CD14-positive monocyte (primary cell): ENCODE results near the gene NMT1. TPM values are rescaled to one million over a fixed set of nuclear protein-coding genes. Genes with fewer than 3 reads are reported as not detected.

Experiments used
- DNase-seq, 3 donors: peaks; one replicate each; pipeline ENCODE4 v3.0.0-alpha.2; 2011 to 2022
- H2AFZ ChIP-seq: 2 replicates; pipeline ENCODE4 v1.6.0; 2012; ENCODE audit warnings: mild to moderate bottlenecking, low read depth, low read length, inconsistent platforms; ENCODE audit not compliant: insufficient read depth, poor library complexity, severe bottlenecking
- H3K27ac ChIP-seq, 2 donors: 1 replicate in 1 of 2; 2 replicates in 1 of 2; pipeline ENCODE4 v1.5.1; 2012 to 2013; ENCODE audit warnings: low read length in 2 of 2, control low read depth in 1 of 2, inconsistent platforms in 1 of 2, low read depth in 1 of 2, mild to moderate bottlenecking in 1 of 2
- H3K27me3 ChIP-seq, 2 donors: one replicate each; pipeline versions ENCODE4 v1.6.0 to v1.6.1; 2011 to 2013; ENCODE audit warnings: low read length in 2 of 2; ENCODE audit not compliant: control insufficient read depth in 2 of 2, insufficient read depth in 2 of 2
- H3K36me3 ChIP-seq, 2 donors: replicated peaks in 1 of 2; 1 replicate in 1 of 2; 2 replicates in 1 of 2; pipeline versions ENCODE4 v1.5.1 to v1.6.1; 2012 to 2013; ENCODE audit warnings: low read length in 2 of 2, control low read depth in 1 of 2, inconsistent platforms in 1 of 2, mild to moderate bottlenecking in 1 of 2; ENCODE audit not compliant: insufficient read depth in 2 of 2, control insufficient read depth in 1 of 2
- H3K4me1 ChIP-seq, 2 donors: 1 replicate in 1 of 2; 2 replicates in 1 of 2; pipeline versions ENCODE4 v1.5.1 to v1.6.1; 2012 to 2013; ENCODE audit warnings: low read length in 2 of 2, control low read depth in 1 of 2, inconsistent platforms in 1 of 2, mild to moderate bottlenecking in 1 of 2, moderate library complexity in 1 of 2; ENCODE audit not compliant: insufficient read depth in 2 of 2, control insufficient read depth in 1 of 2
- H3K4me2 ChIP-seq: replicated peaks from 2 replicates; pipeline ENCODE3; 2012; ENCODE audit warnings: low read length, moderate library complexity, mild to moderate bottlenecking; ENCODE audit not compliant: poor library complexity, severe bottlenecking; ENCODE audit errors: extremely low read depth
- H3K4me3 ChIP-seq, 3 experiments: fragments of 200-600 bp in 1 of 3; sonication (generic) in 1 of 3; replicated peaks in 1 of 3; 1 replicate in 2 of 3; 2 replicates in 1 of 3; pipeline ENCODE4 v1.5.1; 2011 to 2013; ENCODE audit warnings: low read length in 3 of 3, mild to moderate bottlenecking in 3 of 3, control low read depth in 2 of 3, low read depth in 2 of 3, inconsistent platforms in 1 of 3, moderate library complexity in 1 of 3
- H3K79me2 ChIP-seq: 2 replicates; pipeline ENCODE4 v1.6.0; 2012; ENCODE audit warnings: mild to moderate bottlenecking, control low read depth, inconsistent platforms, low read length, moderate library complexity; ENCODE audit not compliant: insufficient read depth
- H3K9ac ChIP-seq: 2 replicates; pipeline ENCODE4 v1.6.0; 2017; ENCODE audit warnings: low read length, mild to moderate bottlenecking; ENCODE audit not compliant: insufficient read depth, poor library complexity, severe bottlenecking
- H3K9me3 ChIP-seq, 2 donors: replicated peaks in 1 of 2; 1 replicate in 1 of 2; 2 replicates in 1 of 2; pipeline versions ENCODE4 v1.5.1 to v1.6.1; 2012 to 2013; ENCODE audit warnings: low read length in 2 of 2, control low read depth in 1 of 2; ENCODE audit not compliant: control insufficient read depth in 1 of 2, insufficient read depth in 1 of 2
- H4K20me1 ChIP-seq: 2 replicates; pipeline ENCODE4 v1.6.0; 2012; ENCODE audit warnings: mild to moderate bottlenecking, low read length, control low read depth, moderate library complexity; ENCODE audit not compliant: insufficient read depth
- H3K27ac Mint-ChIP-seq, 7 donors: one replicate each; pipeline ENCODE4 v1.8.0; 2020; ENCODE audit warnings: mild to moderate bottlenecking in 7 of 7, mixed read lengths in 7 of 7, moderate library complexity in 6 of 7, inconsistent platforms in 2 of 7
- H3K27me3 Mint-ChIP-seq, 3 donors: one replicate each; pipeline ENCODE4 v1.8.0; 2021 to 2022; ENCODE audit warnings: low read depth in 3 of 3, mild to moderate bottlenecking in 3 of 3, mixed read lengths in 3 of 3, moderate library complexity in 3 of 3, inconsistent platforms in 1 of 3
- H3K36me3 Mint-ChIP-seq, 2 donors: one replicate each; pipeline ENCODE4 v1.8.0; 2020; ENCODE audit warnings: mixed read lengths in 2 of 2, inconsistent platforms in 1 of 2, mild to moderate bottlenecking in 1 of 2
- H3K4me1 Mint-ChIP-seq: one replicate; pipeline ENCODE4 v1.8.0; 2020; ENCODE audit warnings: mild to moderate bottlenecking, mixed read lengths
- H3K4me3 Mint-ChIP-seq, 2 donors: one replicate each; pipeline ENCODE4 v1.8.0; 2020; ENCODE audit warnings: mild to moderate bottlenecking in 2 of 2, mixed read lengths in 2 of 2, moderate library complexity in 1 of 2
- H3K9me3 Mint-ChIP-seq, 7 donors: one replicate each; pipeline ENCODE4 v1.8.0; 2020 to 2022; ENCODE audit warnings: mixed read lengths in 7 of 7, mild to moderate bottlenecking in 6 of 7, moderate library complexity in 6 of 7, inconsistent platforms in 2 of 7
- WGBS: methylation state at CpG from one replicate; pipeline ENCODE4 v1.1.5; 2013; ENCODE audit warnings: missing lambda C conversion rate; ENCODE audit not compliant: insufficient coverage; 5-methylcytosine and 5-hydroxymethylcytosine counted together
- intact Hi-C, 2 donors: fragments of 100-400 bp; cut with micrococcal nuclease; formaldehyde crosslinking; loops; one replicate each; pipeline versions ENCODE4 v1.15.0 to v1.15.1; 2023
- polyA plus RNA-seq, 3 donors: library from polyadenylated mRNA; depleted of rRNA in 1 of 3; unstranded in 2 of 3; stranded (reverse) in 1 of 3; fragments of 300-500 nt in 2 of 3; fragments of >200 nt in 1 of 3; fragmentation: Illumina TruSeq in 2 of 3; gene quantifications; 1 replicate in 2 of 3; 2 replicates in 1 of 3; pipeline ENCODE4 v1.2.3, GENCODE V29; 2012 to 2021
- TF ChIP-seq, protein P1 (sequence below): fragments of 200-600 bp; IDR thresholded peaks from one replicate; pipeline ENCODE4 v1.8.0; 2022; ENCODE audit warnings: antibody characterized with exemption, mild to moderate bottlenecking

The NMT1 gene
- polyA plus RNA-seq, 3 donors: 27.2 to 50.2 (median 45.1) TPM

DNA sequence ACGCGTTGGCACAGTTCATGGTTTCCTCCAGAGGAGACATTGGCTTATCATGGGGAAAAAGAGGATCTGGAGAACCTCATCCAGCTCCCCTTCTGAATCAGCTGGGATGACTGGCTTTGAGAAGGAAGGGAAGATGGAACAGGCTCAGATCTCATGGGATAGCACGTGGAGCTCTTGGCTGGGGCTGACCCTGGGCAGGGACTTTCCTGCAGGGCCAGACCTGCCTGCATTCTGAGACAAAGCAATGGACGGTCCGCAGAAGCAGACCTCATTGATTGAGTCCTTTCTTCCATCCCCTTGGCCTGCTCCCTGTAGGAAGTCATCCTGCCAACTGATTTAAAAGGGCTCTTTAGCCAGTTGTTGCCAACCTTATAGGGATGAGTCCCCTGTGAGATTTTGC lies 45.0 kb downstream of the NMT1 start:
- H3K4me1 Mint-ChIP-seq: no peaks in the 10 kb centered on the region

GRCh38 chr17:45106582-45106981 lies 45.5 kb downstream of the NMT1 start:
- no peak overlapping the region for H3K27ac ChIP-seq
- H3K9ac ChIP-seq: no peak overlapping the region
- H3K36me3 ChIP-seq: peaks cover 73 to 78% of the 10 kb centered on the region in 2 donors
- no peak overlapping the region for H3K4me2 ChIP-seq
- Mint-ChIP-seq H3K27me3 (peaks cover 0 to 3% (median 1%) of the 10 kb centered on the region in 3 donors), H3K27ac (peak overlapping the region in 1 of 7 donors; percentile 8), H3K4me1 (no peaks in the 10 kb centered on the region), H3K4me3 (no peak overlapping the region), H3K36me3 (peaks cover 71 to 76% of the 10 kb centered on the region in 2 donors), H3K9me3 (no peaks in the 10 kb centered on the region)
- intact Hi-C loops: no loop called here
- DNase-seq: no peak
- 96% methylated on average over 5 of the region's 5 CpGs for WGBS
- no peak overlapping the region for H3K4me3 ChIP-seq
- TF ChIP-seq, protein P1, sequence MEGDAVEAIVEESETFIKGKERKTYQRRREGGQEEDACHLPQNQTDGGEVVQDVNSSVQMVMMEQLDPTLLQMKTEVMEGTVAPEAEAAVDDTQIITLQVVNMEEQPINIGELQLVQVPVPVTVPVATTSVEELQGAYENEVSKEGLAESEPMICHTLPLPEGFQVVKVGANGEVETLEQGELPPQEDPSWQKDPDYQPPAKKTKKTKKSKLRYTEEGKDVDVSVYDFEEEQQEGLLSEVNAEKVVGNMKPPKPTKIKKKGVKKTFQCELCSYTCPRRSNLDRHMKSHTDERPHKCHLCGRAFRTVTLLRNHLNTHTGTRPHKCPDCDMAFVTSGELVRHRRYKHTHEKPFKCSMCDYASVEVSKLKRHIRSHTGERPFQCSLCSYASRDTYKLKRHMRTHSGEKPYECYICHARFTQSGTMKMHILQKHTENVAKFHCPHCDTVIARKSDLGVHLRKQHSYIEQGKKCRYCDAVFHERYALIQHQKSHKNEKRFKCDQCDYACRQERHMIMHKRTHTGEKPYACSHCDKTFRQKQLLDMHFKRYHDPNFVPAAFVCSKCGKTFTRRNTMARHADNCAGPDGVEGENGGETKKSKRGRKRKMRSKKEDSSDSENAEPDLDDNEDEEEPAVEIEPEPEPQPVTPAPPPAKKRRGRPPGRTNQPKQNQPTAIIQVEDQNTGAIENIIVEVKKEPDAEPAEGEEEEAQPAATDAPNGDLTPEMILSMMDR: no peak
- no peak overlapping the region for H2AFZ ChIP-seq
- no peaks in the 10 kb centered on the region for H3K79me2 ChIP-seq
- H3K4me1 ChIP-seq: no peaks in the 10 kb centered on the region
- H4K20me1 ChIP-seq: peaks cover 50% of the 10 kb centered on the region
- H3K27me3 ChIP-seq: no peaks in the 10 kb centered on the region
- no peaks in the 10 kb centered on the region for H3K9me3 ChIP-seq

More for the DNA sequence above, 45.0 kb downstream of the NMT1 start:
- Histone ChIP-seq H3K4me3 (no peak overlapping the region), H3K9me3 (no peaks in the 10 kb centered on the region), H3K36me3 (peaks cover 77 to 83% of the 10 kb centered on the region in 2 donors), H3K27me3 (no peaks in the 10 kb centered on the region), H3K27ac (no peak overlapping the region), H3K4me1 (no peaks in the 10 kb centered on the region), H3K4me2 (no peak overlapping the region), H4K20me1 (peaks cover 50% of the 10 kb centered on the region), H2AFZ (no peak overlapping the region), H3K9ac (no peak overlapping the region), H3K79me2 (no peaks in the 10 kb centered on the region)
- DNase-seq: no peak
- intact Hi-C loops: no loop called here
- peaks cover 0 to 3% (median 1%) of the 10 kb centered on the region in 3 donors for H3K27me3 Mint-ChIP-seq
- TF ChIP-seq, protein P1: no peak
- no peak overlapping the region for H3K4me3 Mint-ChIP-seq
- H3K9me3 Mint-ChIP-seq: no peaks in the 10 kb centered on the region
- 100% methylated on average over 4 of the region's 5 CpGs for WGBS
- H3K36me3 Mint-ChIP-seq: peaks cover 72 to 81% of the 10 kb centered on the region in 2 donors
- H3K27ac Mint-ChIP-seq: no peak overlapping the region
